Measurements from ENCODE around the gene DNAAF1. TPM values are rescaled to one million over a fixed set of nuclear protein-coding genes. Genes with fewer than 3 reads are reported as not detected.
"Not testable (repeated sequence)": the region's sequence is repeated elsewhere in the genome, so short reads cannot be mapped to it uniquely, and the experiment has no call there.

Gene DNAAF1
- total RNA-seq, 1 donor from 2014 or later = 0.41 TPM

GRCh38 chr16:84182680-84183571 lies 37.8 kb downstream of the DNAAF1 start:
- FAIRE-seq (no peak), DNase-seq (ENCODE audit: low spot score in 2 of 2) (no peak)

- no peak for FAIRE-seq
- DNase-seq (ENCODE audit: low spot score in 2 of 2) = peak in 1 of 2 donors; percentile 17
These were observed 38.4 kb downstream of the DNAAF1 start for GRCh38 chr16:84183572-84183875.

DNA sequence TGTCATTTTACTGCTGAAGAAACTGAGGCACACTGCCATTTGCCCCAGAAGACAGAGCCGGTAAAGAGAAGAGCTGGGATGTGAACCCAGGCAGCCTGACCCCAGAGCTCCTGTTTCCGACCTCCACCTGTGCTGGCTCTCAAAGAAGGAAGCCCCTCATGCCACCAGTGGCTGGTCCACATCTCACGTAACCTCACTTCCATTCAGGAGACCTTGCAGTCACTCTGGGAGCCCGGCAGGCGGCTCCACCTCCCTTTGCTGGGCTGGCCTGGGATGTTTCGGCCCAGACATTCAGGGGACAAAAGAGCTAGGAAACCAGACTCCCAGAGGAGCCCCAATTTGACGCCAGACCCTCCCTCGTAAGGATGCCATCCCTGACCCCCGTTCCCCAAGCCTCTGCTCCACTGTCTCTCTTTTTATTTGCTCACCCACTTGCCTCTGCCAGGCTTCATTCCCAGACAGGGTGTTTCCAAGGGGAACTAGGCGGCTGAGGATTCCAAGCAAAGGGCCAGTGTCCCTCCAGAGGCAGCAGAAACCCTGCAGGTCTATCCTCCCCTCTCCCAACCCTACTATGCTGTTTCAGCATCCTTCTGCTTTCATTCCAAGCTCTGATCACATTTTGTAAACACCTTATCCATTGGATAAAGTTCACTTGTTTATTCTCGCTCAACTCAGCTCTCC lies 38.9 kb downstream of the DNAAF1 start:
- DNase-seq (ENCODE audit: low spot score in 2 of 2) (peak in 1 of 2 donors; percentile 26), FAIRE-seq (no peak)

DNA sequence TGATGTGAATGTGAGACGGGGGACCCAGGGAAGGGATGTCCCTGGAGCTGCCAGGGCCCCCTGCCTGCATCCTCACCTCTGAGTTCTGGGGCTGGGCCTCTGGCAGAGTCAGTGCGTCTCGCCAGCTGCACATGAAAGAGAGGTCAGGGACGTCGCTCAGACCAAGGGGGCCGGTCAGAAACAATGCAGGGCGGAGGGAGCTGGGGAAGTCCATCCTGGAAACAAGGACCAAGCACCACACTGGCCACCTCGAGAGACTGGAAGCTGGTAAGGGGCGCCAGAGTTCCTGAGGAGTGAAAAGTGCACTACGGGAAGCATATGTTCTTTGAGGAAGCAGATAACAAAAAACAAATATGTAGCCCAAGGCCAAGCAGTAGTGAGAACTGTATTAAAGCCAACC lies 39.7 kb downstream of the DNAAF1 start:
- DNase-seq (ENCODE audit: low spot score in 2 of 2) (peak in 1 of 2 donors; percentile 17), FAIRE-seq (no peak)

DNA sequence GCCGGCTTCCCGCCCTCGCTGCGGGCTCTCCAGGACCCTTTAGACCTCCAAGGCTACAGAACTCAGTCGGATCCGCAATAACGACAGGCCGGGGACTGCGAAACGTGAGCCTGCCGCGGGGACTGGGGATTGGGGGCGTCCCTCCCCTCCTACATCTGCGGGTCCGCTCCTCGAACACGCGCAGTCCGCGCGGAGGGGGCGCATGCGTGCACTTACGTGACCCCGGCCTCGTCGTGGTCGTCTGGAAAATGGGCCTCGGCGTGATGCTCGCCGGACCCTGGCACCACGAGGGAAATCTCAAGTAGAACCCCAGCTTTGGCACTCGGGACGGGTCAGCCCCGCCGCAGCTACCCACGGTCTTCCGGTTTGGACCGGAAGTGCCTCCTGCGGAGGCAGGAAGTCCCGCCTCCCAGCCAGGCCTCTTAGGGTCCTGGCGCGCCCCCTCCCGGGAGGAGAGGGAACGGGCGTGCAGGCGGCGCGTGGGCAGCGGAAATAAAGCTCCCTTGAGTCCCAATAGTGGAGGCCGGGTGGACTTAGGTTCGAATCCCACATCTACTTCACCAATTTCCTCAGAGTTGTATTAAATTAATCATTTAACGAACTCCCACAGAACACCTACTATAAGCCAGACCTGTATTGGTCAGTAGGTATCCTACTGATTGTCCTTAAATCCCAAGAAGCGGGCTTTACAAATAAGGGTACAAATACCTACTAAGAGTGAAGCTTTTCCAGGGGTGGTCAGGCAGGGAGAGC lies 41.8 kb downstream of the DNAAF1 start, which contains the start of gene TAF1C:
TSS of gene TAF1C (minus strand) at position 373 of the 753 bp plus-strand sequence. CDS start 2,069 bp downstream, outside the sequence.
- DNase-seq (ENCODE audit: low spot score in 2 of 2) (peak; percentile 96 to 99), FAIRE-seq (no peak)

- no peak for FAIRE-seq
- no peak for DNase-seq (ENCODE audit: low spot score in 2 of 2)
These were observed 45.8 kb downstream of the DNAAF1 start, which contains the start of gene ADAD2 for GRCh38 chr16:84190731-84191388. Gene ADAD2 (plus strand): TSS chr16:84191157. CDS start chr16:84191231, 74 bp downstream.

DNA sequence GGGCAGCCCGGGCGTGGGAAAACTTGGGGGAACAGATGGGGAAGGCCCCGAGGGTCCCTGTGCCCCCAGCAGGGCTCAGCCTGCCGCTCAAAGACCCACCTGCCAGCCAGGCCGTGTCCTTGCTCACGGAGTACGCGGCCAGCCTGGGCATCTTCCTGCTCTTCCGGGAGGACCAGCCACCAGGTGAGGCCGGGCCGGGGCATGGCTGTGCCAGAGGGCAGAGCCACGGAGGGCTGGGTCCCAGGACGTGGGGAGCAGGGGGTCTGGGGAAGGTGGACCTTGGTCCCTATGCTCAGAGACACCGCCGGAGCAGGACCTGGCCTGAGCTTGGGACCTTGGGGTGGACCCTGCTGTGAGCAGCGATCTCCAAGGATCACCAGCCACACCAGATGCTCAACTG lies 46.4 kb downstream of the DNAAF1 start:
- DNase-seq (ENCODE audit: low spot score in 2 of 2) = no peak
- FAIRE-seq = no peak

DNA sequence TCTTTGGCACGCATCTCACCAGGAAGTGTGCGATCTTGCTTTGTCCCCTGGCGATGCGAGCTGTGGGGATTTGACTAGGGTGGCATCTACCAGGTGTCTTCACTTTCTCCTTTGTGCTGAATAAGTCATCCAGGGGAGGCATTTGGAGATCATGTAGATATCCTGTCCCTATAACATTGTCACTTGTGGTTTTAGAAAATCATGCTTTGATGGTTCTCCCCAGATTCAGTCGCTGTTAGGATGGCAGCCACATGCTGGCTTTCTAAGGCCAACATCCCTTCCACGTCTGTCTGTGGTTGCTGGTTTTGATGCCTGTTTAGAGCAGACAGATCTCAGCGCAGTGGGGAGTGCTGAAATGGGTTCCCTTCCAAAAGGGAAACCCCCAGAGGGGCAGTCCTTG lies 48.4 kb downstream of the DNAAF1 start:
- DNase-seq (ENCODE audit: low spot score in 2 of 2) (no peak), FAIRE-seq (no peak)

- DNase-seq (ENCODE audit: low spot score in 2 of 2) (no peak), FAIRE-seq (no peak)
These were observed 48.9 kb downstream of the DNAAF1 start for GRCh38 chr16:84194018-84194417.

DNA sequence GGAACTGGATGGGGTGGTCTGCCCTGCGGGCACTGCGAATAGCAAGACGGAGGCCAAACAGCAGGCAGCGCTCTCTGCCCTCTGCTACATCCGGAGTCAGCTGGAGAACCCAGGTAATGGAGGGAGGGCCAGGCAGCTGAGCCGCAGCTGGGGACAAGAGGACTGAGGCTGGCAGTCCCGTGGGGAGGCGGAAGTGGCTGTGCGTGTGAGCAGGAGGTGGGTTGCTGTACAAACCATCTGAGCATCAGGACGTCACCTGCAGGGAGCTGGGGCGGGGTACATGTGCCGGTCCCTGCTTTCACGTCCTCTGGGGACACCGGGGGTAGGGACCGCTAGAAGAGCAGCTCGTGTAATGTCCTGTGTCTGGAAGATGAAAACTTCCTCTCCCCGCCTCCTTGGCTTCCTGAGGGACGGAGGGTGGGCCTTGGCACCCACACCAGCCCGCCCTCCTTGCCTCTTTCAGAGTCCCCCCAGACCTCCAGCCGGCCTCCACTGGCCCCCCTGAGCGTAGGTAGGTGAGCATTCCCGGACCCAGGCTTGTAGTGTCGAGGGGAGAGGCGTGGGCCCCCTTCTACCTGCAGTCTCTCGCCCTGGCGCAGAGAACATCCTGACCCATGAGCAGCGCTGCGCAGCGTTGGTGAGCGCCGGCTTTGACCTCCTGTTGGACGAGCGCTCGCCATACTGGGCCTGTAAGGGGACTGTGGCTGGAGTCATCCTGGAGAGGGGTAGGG lies 49.5 kb downstream of the DNAAF1 start:
- FAIRE-seq (no peak), DNase-seq (ENCODE audit: low spot score in 2 of 2) (no peak)

GRCh38 chr16:84195201-84196093 lies 50.3 kb downstream of the DNAAF1 start:
- FAIRE-seq (no peak), DNase-seq (ENCODE audit: low spot score in 2 of 2) (no peak)

DNA sequence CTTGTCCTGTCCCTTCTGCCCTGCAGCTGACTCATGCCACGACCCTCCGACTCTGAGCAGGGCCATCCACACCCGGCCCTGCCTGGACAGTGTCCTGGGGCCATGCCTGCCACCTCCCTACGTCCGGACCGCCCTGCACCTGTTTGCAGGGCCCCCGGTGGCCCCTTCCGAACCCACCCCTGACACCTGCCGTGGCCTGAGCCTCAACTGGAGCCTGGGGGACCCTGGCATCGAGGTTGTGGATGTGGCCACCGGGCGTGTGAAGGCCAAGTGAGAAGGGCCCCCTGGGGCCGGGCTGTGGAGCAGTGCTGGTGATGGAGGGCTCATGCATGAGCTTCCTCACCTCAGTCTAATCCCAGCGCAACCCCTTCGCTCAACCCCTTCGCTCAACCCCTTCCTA lies 51.0 kb downstream of the DNAAF1 start:
- no peak for FAIRE-seq
- DNase-seq (ENCODE audit: low spot score in 2 of 2) = no peak

DNA sequence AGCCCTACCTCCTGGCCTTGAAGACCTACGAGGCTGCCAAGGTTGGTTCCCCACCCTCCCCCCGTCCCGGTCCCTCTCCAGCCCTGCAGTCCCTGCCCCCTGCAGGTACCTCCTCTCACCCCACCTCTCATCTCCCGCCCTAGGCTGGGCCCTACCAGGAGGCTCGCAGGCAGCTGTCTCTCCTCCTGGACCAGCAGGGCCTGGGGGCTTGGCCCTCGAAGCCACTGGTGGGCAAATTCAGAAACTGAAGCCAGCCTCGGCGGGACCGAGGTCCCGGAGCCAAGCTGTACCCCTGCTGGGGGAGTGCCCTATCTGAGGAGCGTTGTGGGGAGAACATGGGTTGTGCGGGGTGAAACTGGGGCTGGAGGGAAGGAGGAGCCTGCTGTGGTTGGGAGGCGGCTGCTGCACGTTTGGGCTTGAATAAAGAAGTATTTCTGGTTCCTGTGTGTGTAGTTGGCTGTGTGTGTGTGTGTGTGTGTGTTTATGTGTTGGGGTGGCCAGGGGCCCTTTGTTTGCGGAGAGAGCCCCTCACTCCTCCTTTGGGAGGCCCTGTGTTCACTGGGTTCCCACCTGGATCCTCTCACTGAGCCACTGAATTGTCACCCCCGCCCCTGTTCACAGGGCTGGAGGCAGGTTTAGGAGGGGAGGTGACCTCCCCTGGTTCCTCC lies 51.8 kb downstream of the DNAAF1 start:
- FAIRE-seq = no peak
- DNase-seq (ENCODE audit: low spot score in 2 of 2) = no peak

DNA sequence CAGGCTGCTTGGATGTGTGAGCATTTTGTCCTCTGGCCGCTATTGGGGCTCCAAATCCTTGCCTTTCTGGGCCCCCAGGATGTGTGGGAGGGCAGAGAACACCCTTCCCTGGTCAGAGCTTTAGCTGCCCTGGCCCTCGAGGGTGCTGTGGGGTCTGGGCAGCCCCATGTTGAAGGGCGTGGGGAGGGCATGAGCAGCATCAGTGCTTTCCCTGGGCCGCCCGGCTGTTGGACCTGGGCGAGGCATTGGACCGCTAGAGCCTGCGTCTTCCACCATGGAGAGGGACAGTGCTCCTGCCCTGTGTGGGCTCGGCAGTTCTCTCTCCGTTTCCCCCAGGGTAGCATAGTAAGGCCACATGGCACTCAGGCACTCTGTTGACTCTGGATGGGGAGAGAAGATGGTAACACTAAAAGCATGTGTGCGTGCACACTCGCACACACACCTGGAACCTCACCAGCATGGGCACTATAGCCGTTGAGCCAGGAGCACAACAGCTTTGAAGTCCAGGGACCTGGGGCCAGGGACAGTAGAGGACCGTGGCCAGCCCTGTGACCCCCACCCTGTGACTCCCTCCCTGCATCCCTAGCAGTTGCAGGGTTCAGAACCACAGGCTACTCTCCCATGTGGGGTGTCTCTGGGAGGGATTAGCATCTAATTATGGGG lies 52.5 kb downstream of the DNAAF1 start:
- FAIRE-seq (no peak), DNase-seq (ENCODE audit: low spot score in 2 of 2) (no peak)

GRCh38 chr16:84198401-84198800 lies 53.3 kb downstream of the DNAAF1 start:
- no peak for DNase-seq (ENCODE audit: low spot score in 2 of 2)
- no peak for FAIRE-seq

GRCh38 chr16:84199097-84199496 lies 54.0 kb downstream of the DNAAF1 start:
- no peak for FAIRE-seq

DNA sequence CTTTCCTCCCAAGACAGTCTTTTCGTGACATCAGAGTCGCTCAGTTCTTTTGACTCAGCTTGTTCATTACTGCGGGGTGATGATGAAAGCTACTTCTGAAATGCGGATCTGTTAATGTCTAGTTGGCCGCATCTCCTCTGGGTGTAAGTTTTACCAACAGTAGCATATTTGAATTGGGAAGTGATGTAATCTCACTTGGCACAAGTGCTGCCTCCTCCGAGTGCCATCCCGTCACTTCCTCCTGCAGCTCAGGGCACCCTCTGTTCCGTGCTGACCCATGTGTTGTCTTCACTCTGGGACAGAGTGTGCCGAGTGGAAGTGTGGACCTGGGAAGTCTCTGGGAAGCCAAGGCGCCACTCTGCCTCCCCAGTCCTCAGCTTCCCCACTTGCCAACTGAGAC lies 54.8 kb downstream of the DNAAF1 start:
- DNase-seq (ENCODE audit: low spot score in 2 of 2) (peak; percentile 54 to 73), FAIRE-seq (no peak)

More at GRCh38 chr16:84199097-84199496, 54.0 kb downstream of the DNAAF1 start:
- no peak for DNase-seq (ENCODE audit: low spot score in 2 of 2)

DNA sequence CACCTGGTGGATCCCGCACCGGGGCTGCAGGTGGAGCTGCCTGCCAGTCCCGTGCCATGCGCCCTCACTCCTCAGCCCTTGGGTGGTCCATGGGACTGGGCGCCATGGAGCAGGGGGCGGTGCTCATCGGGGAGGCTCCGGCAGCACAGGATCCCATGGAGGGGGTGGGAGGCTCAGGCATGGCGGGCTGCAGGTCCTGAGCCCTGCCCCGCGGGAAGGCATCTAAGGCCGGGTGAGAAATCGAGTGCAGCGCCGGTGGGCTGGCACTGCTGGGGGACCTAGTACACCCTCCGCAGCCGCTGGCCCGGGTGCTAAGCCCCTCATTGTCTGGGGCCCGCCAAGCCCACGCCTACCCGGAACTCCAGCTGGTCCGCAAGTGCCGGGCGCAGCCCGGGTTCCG lies 59.4 kb downstream of the DNAAF1 start:
- FAIRE-seq; DNase-seq (ENCODE audit: low spot score in 2 of 2): not testable (repeated sequence)
